Measurements from ENCODE around the gene SEMA3F. TPM values are rescaled to one million over a fixed set of nuclear protein-coding genes. Genes with fewer than 3 reads are reported as not detected.

Gene SEMA3F
- total and polyA plus RNA-seq, 2 of the 4 experiments (the other 2 are of a cell fraction), result 7.3 to 23.3 TPM

DNA sequence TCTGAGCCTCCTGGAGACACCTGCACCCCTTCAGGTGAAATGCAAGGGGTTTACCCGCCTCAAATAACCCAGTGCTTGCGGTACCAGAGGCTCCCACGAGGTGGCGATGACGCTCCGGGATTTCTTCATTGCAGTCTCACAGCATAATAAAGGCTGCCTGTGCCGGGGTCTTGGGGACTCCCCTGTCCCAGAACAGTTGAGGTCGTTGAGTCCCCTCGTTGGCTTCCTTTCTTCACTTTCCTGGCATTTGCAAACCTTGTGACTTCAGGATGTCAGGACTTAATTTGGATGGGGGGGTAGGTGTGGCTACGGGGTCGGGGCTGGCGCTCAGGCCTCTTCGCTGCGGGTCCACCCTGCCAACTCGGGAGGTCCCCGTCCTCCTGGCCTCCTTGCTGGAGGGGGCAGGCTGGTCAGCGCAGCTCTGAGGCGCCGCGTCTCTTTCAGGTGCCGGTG, 37.6 kb downstream of the SEMA3F start:
- Histone ChIP-seq H3K18ac (ENCODE audit: low read depth, low read length) (no peak overlapping the region), H3K9ac (ENCODE audit: low read depth, low read length) (no peak overlapping the region), H3K9me3 (ENCODE audit: control insufficient read depth, insufficient read depth, low read length) (no peaks in the 10 kb centered on the region), H3K4me3 (ENCODE audit: insufficient read depth, low read depth, low read length) (no peak overlapping the region), H2BK20ac (ENCODE audit: low read depth, low read length) (no peak overlapping the region), H4K91ac (ENCODE audit: insufficient read depth, low read depth, low read length) (no peak overlapping the region), H4K20me1 (ENCODE audit: insufficient read depth, low read length) (peaks cover 4% of the 10 kb centered on the region; the same call in 1 of the 2 replicates), H3K14ac (replicated peaks; ENCODE audit: low read depth, low read length) (no peak overlapping the region), H2BK5ac (ENCODE audit: low read depth, low read length, poor library complexity, severe bottlenecking) (no peak overlapping the region), H3K79me1 (ENCODE audit: low read depth in 1 of 2, low read length in 2 of 2) (no peaks in the 10 kb centered on the region), H2BK15ac (ENCODE audit: low read depth, low read length) (no peak overlapping the region), H4K8ac (ENCODE audit: low read depth in 2 of 2, low read length in 2 of 2) (no peak overlapping the region), H2AK5ac (ENCODE audit: low read depth, low read length) (no peak overlapping the region), H2BK120ac (ENCODE audit: low read depth, low read length) (no peak overlapping the region), H3K4ac (ENCODE audit: low read depth, low read length) (no peak overlapping the region), H3K4me2 (ENCODE audit: low read depth, low read length) (no peak overlapping the region), H3K23ac (ENCODE audit: low read depth, low read length) (no peak overlapping the region), H3K9me1 (ENCODE audit: insufficient read depth, low read length) (no peaks in the 10 kb centered on the region), H2AFZ (replicated peaks; ENCODE audit: low read length, poor library complexity) (peak overlapping the region; percentile 71), H4K5ac (ENCODE audit: low read depth, low read length) (no peak overlapping the region), H3K56ac (ENCODE audit: extremely low read depth, insufficient read depth, low read length) (no peak overlapping the region), H3K27ac (ENCODE audit: insufficient read depth, low read length) (no peak overlapping the region), H3K4me1 (ENCODE audit: control insufficient read depth, insufficient read depth, low read length) (no peaks in the 10 kb centered on the region), H3K36me3 (ENCODE audit: control insufficient read depth, insufficient read depth, low read length) (peaks cover 3% of the 10 kb centered on the region; the same call in 1 of the 2 replicates), H3K27me3 (ENCODE audit: control insufficient read depth, insufficient read depth, low read length) (peaks cover 29% of the 10 kb centered on the region), H2AK9ac (replicated peaks; ENCODE audit: low read depth, low read length, poor library complexity) (peak overlapping the region; percentile 61)
- peak; percentile 84 for TF ChIP-seq SMC3 (IDR thresholded peaks at IDR 0.05; ENCODE audit: low read depth, low read length)
- TF ChIP-seq MAZ (IDR thresholded peaks at IDR 0.05; ENCODE audit: borderline replicate concordance, low read depth, low read length), result no peak
- TF ChIP-seq CEBPB (IDR thresholded peaks at IDR 0.05; ENCODE audit: low read depth, low read length), result peak; percentile 45; the same call in 1 of the 2 replicates
- TF ChIP-seq MAFK (IDR thresholded peaks at IDR 0.05; ENCODE audit: low read depth, low read length), result no peak
- no peak for TF ChIP-seq BHLHE40 (IDR thresholded peaks at IDR 0.05; ENCODE audit: low read depth, low read length)
- TF ChIP-seq RAD21 (IDR thresholded peaks at IDR 0.05; ENCODE audit: low read length), result peak; percentile 89
- TF ChIP-seq, protein P1, sequence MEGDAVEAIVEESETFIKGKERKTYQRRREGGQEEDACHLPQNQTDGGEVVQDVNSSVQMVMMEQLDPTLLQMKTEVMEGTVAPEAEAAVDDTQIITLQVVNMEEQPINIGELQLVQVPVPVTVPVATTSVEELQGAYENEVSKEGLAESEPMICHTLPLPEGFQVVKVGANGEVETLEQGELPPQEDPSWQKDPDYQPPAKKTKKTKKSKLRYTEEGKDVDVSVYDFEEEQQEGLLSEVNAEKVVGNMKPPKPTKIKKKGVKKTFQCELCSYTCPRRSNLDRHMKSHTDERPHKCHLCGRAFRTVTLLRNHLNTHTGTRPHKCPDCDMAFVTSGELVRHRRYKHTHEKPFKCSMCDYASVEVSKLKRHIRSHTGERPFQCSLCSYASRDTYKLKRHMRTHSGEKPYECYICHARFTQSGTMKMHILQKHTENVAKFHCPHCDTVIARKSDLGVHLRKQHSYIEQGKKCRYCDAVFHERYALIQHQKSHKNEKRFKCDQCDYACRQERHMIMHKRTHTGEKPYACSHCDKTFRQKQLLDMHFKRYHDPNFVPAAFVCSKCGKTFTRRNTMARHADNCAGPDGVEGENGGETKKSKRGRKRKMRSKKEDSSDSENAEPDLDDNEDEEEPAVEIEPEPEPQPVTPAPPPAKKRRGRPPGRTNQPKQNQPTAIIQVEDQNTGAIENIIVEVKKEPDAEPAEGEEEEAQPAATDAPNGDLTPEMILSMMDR (conservative IDR thresholded peaks at IDR 0.05; ENCODE audit: low read depth, low read length), result peak; percentile 89
- TF ChIP-seq USF2 (IDR thresholded peaks at IDR 0.05; ENCODE audit: low read depth, low read length), result no peak
- BruUV-seq (replicated peaks), result no TSS peak
- in situ Hi-C loops (cut with MboI; ENCODE audit: low sequenced_read_pairs) (loop anchor here (5.0 kb wide), 2 partner anchors 35 to 80 kb away; no protein-coding TSS in a partner anchor), dilution Hi-C loops (cut with HindIII; ENCODE audit: low sequenced_read_pairs, unreplicated experiment) (no loop called here), intact Hi-C loops (cut with micrococcal nuclease) (loop anchor here (1.0 kb wide), 2 partner anchors 34 to 81 kb away; no protein-coding TSS in a partner anchor)
- ATAC-seq (ENCODE audit: low read depth) (peak; percentile 63), DNase-seq (peak; percentile 40)
- 3% methylated on average over 6 of the region's 21 CpGs; no CpG with 5 or more reads in 1 of the 2 experiments for whole genome bisulfite sequencing, 2 experiments (ENCODE audit: extremely low coverage in 2 of 2, insufficient read length in 1 of 2)
- ChIA-PET POLR2A (ENCODE audit: unreplicated experiment) (no interaction called here), CTCF (interaction anchor here (0.6 to 1.3 kb wide), 2 partner anchors 14 to 77 kb away, joined by 3 to 6 read pairs; no protein-coding TSS in a partner anchor)
